ENCODE results near the gene ASTN2.

Gene ASTN2

DNA sequence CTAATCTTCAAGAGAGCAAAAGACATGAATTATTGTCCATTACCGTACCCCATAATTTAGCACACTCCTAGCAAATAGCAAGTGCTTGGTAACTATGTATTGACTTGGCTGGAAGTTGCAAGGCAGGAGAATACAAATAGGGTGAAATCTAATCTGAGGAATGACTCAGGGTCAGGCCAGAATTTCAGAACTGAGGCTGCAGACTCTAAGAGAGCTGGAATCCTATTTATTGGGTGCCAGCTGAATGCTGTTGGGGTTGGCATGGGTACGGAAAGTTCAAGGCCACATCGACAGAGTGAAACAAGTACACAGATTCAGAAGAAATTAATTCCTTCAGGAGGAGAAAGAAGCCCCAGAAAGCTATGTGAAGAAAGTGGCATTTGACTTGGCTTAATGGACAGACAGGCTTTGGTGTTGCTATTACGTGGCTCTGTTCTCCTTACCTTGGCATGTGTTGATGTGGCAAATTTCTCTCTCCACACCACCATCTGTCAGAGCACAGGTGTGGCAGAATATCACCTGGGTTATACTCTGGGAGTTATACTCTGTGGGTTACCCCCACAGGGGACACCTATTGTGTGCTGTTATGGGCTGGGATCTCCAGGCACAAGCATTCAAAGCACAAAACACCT lies 20.9 kb upstream of the ASTN2 start:
- TF ChIP-seq GATA2 (IDR thresholded peaks at IDR 0.05; ENCODE audit: low read depth, low read length) (no peak), GATA3 (IDR thresholded peaks at IDR 0.05; ENCODE audit: low read depth, low read length) (no peak)

DNA sequence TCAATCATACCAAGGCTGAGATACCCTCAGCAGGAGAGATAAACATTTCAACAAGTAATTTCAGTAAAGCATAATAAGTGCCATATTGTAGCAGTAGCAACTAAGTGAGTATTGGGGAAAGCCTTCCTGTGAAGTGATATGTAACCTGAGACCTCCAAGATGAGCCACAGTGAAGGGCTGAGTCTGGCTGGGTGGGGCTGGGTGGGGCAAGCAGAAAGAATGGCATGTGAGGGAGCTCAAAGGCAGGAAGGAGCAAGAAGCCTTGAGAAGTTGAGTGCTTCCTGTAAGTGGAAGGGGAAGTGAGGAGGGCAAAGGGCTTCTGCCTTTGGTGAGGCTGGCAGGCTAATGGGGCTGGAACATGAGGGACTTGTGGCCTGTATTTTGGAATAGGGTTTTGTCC lies 19.7 kb upstream of the ASTN2 start:
- no peak for TF ChIP-seq GATA2 (IDR thresholded peaks at IDR 0.05; ENCODE audit: low read depth, low read length)
- TF ChIP-seq GATA3 (IDR thresholded peaks at IDR 0.05; ENCODE audit: low read depth, low read length) = no peak

DNA sequence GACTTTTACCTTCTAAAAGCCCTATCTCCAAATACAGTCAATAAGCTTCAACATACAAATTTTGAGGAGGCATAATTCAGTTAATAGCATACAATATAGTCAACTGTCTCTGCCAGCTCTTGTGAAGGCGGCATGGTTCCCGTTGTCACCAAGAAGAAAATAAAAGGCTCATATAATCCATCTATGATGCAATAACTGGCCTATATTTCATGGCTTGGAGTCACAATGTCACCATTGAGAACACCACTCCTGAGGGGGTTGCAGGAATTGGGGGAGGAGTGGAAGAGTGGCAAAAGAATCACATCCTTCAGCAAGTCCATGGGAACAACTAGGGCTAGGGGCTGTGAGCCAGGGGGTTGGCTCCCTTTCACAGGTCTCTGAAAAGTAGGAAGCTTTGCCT lies 16.0 kb upstream of the ASTN2 start:
- TF ChIP-seq GATA3 (IDR thresholded peaks at IDR 0.05; ENCODE audit: low read depth, low read length) = no peak
- no peak for TF ChIP-seq GATA2 (IDR thresholded peaks at IDR 0.05; ENCODE audit: low read depth, low read length)

DNA sequence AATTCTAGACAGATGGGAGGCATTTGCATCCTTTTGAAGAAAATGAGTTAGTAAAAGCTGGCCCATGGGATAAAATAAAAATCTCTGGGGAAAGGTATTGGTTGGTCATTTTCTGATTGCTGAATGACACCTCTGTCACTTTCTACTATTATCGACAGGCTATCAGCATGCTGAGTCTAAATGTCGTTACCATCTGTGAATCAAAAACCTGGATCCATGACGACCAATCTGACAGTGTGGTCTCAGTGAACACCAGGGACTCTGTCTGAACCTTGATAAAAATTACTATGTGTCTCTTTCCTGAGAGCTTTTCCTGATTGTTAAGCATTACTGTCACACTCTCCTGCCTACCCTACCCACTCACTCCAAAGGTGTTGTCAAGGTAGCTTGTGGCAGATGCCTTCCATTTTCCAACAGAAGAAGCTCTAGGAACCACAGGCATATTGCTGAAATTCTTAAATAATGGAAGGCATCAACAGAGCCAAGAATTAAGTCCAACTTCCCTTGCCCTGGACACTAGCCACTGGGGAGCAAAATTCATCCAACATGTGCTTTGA lies 12.6 kb upstream of the ASTN2 start:
- TF ChIP-seq GATA3 (IDR thresholded peaks at IDR 0.05; ENCODE audit: low read depth, low read length) = no peak
- no peak for TF ChIP-seq GATA2 (IDR thresholded peaks at IDR 0.05; ENCODE audit: low read depth, low read length)

DNA sequence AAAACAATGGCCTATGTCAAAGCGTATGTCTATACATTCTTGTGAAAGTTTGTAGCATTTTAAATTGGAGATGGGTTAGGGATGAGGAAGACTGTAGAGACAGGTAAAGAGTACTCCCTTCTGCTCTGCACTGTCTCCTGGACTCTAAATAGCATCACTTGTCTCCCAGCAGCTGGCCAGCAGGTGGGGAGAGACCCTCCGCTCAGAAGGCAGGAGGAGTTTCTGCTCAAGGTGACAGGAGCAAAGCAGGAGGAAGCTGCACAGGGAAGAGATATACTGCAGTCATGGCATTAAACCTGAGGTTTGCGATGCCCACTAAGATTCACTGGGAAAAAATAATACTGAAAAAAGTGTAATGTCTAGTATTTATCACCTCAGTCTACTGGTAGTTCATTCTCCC lies 10.7 kb upstream of the ASTN2 start:
- TF ChIP-seq GATA2 (IDR thresholded peaks at IDR 0.05; ENCODE audit: low read depth, low read length) (no peak), GATA3 (IDR thresholded peaks at IDR 0.05; ENCODE audit: low read depth, low read length) (no peak)

DNA sequence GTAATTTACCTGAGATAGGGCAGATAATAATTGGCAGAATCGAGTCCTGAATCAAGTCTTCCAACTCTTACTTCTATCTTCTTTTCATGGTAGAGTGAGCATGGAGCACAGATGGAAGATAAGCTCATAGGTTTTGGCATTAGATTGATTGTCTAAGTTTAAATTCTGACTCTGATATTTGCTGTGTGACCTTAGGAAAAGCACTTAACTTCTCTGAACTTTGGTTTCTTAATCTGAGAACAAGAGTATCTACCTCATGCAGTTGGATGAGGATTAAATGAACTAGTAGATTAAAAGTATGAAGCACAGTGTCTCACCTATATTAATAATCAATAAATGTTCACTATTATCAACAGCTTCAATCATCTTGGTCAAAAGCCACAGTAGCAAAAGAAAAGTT lies 9.4 kb upstream of the ASTN2 start:
- TF ChIP-seq GATA2 (IDR thresholded peaks at IDR 0.05; ENCODE audit: low read depth, low read length) (no peak), GATA3 (IDR thresholded peaks at IDR 0.05; ENCODE audit: low read depth, low read length) (no peak)

DNA sequence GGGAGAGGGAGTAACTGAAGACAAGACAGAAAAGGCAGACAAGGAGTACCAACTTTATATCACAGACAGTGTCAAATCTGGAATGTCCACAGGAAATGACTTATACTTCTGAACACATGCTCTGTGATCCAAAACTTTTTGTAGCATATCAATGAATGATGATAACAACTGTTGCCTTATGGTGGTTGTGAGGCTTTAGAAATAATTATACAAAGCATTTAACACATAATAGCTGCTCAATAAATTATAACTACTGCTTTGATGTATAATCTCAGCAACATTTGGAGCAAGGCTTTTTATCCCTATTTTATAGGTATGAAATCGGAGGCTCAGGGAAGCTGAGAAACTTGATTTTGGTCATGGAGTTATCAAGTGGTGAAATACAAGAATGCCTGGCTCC lies 3.3 kb upstream of the ASTN2 start:
- TF ChIP-seq GATA2 (IDR thresholded peaks at IDR 0.05; ENCODE audit: low read depth, low read length) (no peak), GATA3 (IDR thresholded peaks at IDR 0.05; ENCODE audit: low read depth, low read length) (no peak)

DNA sequence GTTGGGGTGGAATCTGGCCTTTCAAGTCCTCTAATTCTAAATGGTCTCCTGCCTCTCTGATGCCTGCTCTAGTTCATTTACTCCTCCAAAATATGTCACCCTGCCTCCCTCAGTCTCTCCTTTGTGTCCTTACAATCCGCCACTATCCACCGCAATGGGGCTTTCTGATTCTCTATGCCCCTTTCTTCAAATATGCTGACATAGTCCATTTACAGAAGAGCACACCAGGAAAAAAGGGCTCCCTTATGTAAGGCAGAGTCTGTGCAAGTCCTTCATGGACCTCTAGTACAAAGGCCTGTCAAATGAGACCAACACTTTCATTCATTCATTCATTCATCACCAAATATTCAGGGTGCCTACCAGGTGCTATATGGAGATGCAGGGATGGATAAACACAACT lies 2.0 kb upstream of the ASTN2 start:
- no peak for TF ChIP-seq GATA2 (IDR thresholded peaks at IDR 0.05; ENCODE audit: low read depth, low read length)
- no peak for TF ChIP-seq GATA3 (IDR thresholded peaks at IDR 0.05; ENCODE audit: low read depth, low read length)

DNA sequence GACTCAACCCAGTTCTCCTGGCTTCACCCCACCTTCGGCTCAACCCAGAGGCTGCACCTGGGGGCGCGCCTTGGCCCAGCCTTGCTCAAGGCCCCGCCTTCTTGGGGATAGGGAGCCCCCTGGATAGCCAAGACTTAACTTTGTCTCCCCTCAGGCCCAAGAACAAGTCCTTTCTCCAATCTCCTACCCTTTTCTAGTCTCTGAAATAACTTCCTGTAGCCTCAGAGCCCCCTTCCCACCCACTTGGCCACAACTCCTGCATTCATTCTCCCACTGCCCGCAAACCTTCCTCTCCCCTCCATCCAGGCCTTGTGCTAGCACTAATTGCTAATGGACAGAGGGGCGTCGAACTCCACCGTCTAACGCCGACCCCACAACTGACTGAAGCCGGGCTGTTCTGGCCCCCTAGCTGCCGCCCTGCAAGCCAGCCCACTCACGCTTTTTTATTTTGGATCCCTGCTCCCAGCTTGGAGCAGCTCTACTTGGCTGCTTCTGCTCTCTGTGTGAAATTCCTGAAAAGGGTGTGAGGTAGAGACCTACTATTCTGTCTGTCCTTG lies 579 bp upstream of the ASTN2 start:
- TF ChIP-seq GATA3 (IDR thresholded peaks at IDR 0.05; ENCODE audit: low read depth, low read length) = no peak
- TF ChIP-seq GATA2 (IDR thresholded peaks at IDR 0.05; ENCODE audit: low read depth, low read length) = no peak

DNA sequence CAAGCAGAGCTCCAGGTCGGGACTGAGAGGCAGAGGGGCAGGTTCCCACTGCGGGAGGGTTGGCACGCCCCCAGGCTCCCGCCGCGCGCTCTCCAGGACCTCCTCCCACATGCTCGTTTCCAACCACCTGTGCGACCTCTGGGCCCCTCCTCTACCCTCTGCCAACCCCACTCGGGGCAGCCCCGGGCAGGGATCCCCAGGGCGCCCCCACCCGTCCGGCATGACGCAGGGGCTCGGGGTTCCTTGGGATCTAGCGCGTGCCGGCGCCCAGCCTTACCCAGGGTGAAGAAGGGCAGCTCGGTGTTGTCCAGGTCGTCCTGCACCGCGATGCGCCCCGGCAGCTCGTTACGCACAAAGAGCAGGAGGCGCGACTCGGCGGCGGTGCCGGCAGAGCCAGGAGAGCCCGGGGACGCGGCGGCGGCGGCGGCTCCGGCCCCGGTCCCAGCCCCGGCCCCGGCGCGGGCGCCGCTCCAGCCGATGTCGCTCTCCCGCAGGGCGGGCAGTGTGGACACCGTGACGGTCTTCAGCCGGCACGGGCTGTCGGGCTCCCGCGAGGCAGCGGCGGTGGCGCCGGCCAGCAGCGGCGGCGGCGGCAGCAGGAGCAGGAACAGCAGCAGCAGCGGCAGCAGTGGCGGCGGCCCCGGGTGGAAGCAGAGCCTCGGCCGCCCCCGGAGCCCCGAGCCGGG lies 494 bp downstream of the ASTN2 start:
- no peak for TF ChIP-seq GATA2 (IDR thresholded peaks at IDR 0.05; ENCODE audit: low read depth, low read length)
- no peak for TF ChIP-seq GATA3 (IDR thresholded peaks at IDR 0.05; ENCODE audit: low read depth, low read length)

DNA sequence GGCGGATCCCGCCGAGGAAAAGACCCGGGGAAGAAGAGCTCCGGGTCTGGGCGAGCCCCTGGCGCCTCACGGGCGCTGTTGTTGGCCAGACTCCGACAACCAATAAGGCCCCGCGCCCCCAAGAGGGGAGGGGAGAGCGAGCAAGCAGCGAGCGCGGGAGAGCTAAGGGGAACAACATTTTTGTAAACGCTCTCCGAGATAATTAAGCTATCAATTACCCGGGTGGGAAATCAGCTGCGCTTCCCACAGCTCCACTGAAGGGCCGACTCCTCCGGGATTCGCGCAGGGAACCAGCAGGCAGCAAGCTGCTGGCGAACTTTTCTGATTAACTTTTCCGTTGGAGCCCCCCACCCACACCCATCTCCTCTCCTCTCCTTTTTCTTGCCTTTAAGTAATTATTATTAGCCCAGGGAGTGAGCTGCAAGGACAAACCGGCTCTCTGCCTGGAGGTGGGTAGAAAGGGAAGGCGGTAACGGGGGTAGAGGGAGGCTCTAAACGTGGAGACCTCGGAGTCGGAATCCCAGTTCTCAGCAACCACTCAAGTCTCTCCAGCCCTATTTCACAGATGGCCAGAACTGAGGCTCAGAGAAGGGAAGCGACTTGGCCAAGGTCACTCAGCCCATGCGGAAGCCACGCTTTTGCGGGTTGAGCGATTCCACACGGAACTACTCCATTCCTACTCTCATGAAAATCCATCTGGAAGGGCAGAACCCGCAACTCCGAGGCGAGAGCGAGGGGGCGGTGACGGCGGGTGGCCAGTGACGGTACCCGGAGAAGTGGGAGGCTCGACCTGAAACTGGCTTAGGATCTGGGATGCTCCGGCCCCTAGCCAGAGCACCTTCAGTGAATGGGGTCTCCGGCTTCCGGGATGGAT lies 1.3 kb downstream of the ASTN2 start:
- TF ChIP-seq GATA2 (IDR thresholded peaks at IDR 0.05; ENCODE audit: low read depth, low read length) (no peak), GATA3 (IDR thresholded peaks at IDR 0.05; ENCODE audit: low read depth, low read length) (no peak)

DNA sequence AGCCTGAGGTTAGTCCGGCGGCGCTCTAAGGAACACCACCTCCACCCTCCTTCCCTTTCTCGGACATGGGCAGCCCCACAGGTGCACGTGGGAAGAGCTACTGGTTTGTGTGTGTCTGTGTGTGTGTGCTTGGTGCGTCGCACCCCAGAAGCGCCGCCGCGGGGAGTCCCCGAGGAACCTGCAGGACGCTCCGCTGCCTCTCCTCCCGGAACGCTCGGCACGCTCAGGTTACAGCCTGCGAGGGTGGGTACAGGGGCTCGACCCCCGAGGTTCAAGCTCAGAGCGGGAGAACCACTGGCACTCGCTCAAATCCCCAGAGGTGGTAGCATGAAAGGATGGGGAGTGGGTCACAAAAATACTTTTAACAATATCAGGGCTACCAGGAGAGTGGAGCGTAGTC lies 2.0 kb downstream of the ASTN2 start:
- TF ChIP-seq GATA3 (IDR thresholded peaks at IDR 0.05; ENCODE audit: low read depth, low read length) = no peak
- no peak for TF ChIP-seq GATA2 (IDR thresholded peaks at IDR 0.05; ENCODE audit: low read depth, low read length)

DNA sequence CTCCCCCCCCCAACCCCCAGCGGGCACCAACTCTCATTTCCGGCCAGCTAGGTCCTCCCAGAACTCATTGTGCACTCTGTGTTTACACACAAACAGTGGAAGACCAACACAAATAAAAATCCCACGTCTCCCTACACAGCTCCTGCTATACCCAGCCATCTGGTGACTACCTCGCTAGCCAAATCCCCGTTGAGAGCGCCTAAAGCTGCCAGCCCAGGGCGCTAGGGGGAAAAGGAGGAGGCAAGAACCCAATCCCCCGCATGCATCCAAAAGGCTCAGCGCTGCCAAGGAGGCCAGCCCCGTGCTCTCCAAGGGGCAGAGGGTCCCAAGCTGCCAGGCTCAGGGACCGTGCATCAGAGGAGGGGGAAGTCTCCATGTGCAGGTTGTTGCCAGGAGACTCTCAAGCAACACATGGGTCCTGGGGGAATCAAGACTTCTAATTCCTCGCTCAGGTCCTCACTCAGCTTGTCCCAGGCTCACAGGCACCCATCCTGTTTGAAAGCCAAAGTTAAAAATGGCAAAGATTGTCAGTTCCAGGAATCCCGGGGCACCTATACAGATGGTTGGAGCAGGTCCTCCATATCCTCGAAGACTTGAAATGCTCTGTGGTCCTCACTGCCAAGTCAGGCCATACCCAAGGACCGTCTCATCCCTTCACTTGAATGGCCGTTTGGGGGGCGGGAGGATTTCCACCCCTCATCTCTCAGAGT lies 2.7 kb downstream of the ASTN2 start:
- TF ChIP-seq GATA3 (IDR thresholded peaks at IDR 0.05; ENCODE audit: low read depth, low read length) (no peak), GATA2 (IDR thresholded peaks at IDR 0.05; ENCODE audit: low read depth, low read length) (no peak)

Data from SH-SY5Y (cell line).